Activated naive CD4-positive, alpha-beta T cell treated with anti-CD3 and anti-CD28 coated beads, Interleukin-2, amount 10 ng/mL, durations not matched to agents 7 days and 5 days (primary cell): Measurements from ENCODE around the gene GNB1L.

ENCODE experiments used
- CTCF ChIA-PET: fragments of 350-600 bp; sonication (Branson Sonifier 250); formaldehyde crosslinking; loops from one replicate; lab custom pipeline; 2021; ENCODE audit warnings: antibody characterized with exemption; lab: Charles Lee
- DNase-seq: peaks from one replicate; pipeline ENCODE4 v3.0.0-alpha.2; 2020
- H3K27ac Mint-ChIP-seq: one replicate; pipeline ENCODE4 v1.8.0; 2021; ENCODE audit warnings: mild to moderate bottlenecking, moderate library complexity, mixed read lengths
- H3K27me3 Mint-ChIP-seq: one replicate; pipeline ENCODE4 v1.8.0; 2021; ENCODE audit warnings: mild to moderate bottlenecking, mixed read lengths
- H3K36me3 Mint-ChIP-seq: one replicate; pipeline ENCODE4 v1.8.0; 2021; ENCODE audit warnings: mixed read lengths
- H3K4me1 Mint-ChIP-seq: one replicate; pipeline ENCODE4 v1.8.0; 2021; ENCODE audit warnings: mixed read lengths
- H3K4me3 Mint-ChIP-seq: one replicate; pipeline ENCODE4 v1.8.0; 2021; ENCODE audit warnings: mild to moderate bottlenecking, moderate library complexity, mixed read lengths
- H3K9me3 Mint-ChIP-seq: one replicate; pipeline ENCODE4 v1.8.0; 2021; ENCODE audit warnings: mixed read lengths

The GNB1L gene

GRCh38 chr22:19868773-19869471 lies 14.2 kb upstream of the GNB1L start:
- Mint-ChIP-seq H3K36me3 (no peaks in the 10 kb centered on the region), H3K4me3 (no peak overlapping the region), H3K4me1 (peaks cover 3% of the 10 kb centered on the region), H3K27ac (no peak overlapping the region), H3K27me3 (peaks cover 7% of the 10 kb centered on the region), H3K9me3 (no peaks in the 10 kb centered on the region)
- no peak for DNase-seq
- CTCF ChIA-PET, result interaction anchor here (1.5 kb wide), 1 partner anchor 14 kb away, joined by 3 read pairs; the partner anchor contains the start of genes GNB1L and RTL10

GRCh38 chr22:19868333-19868732 lies 13.7 kb upstream of the GNB1L start:
- CTCF ChIA-PET, result interaction anchor here (1.5 kb wide), 1 partner anchor 13 kb away, joined by 3 read pairs; the partner anchor contains the start of genes GNB1L and RTL10

GRCh38 chr22:19867617-19868016 lies 12.9 kb upstream of the GNB1L start:
- Mint-ChIP-seq H3K4me1 (no peaks in the 10 kb centered on the region), H3K9me3 (no peaks in the 10 kb centered on the region), H3K27me3 (peaks cover 7% of the 10 kb centered on the region), H3K36me3 (no peaks in the 10 kb centered on the region), H3K4me3 (no peak overlapping the region), H3K27ac (no peak overlapping the region)
- DNase-seq, result peak; percentile 18
- CTCF ChIA-PET, result interaction anchor here (1.5 kb wide), 1 partner anchor 13 kb away, joined by 3 read pairs; the partner anchor contains the start of genes GNB1L and RTL10

More at GRCh38 chr22:19868333-19868732, 13.7 kb upstream of the GNB1L start:
- H3K36me3 Mint-ChIP-seq, result no peaks in the 10 kb centered on the region
- peaks cover 7% of the 10 kb centered on the region for H3K27me3 Mint-ChIP-seq
- no peaks in the 10 kb centered on the region for H3K9me3 Mint-ChIP-seq
- no peak for DNase-seq
- peaks cover 1% of the 10 kb centered on the region for H3K4me1 Mint-ChIP-seq
- no peak overlapping the region for H3K27ac Mint-ChIP-seq
- H3K4me3 Mint-ChIP-seq, result no peak overlapping the region

- no peaks in the 10 kb centered on the region for H3K9me3 Mint-ChIP-seq
- no peaks in the 10 kb centered on the region for H3K4me1 Mint-ChIP-seq
- no peaks in the 10 kb centered on the region for H3K36me3 Mint-ChIP-seq
- peaks cover 7% of the 10 kb centered on the region for H3K27me3 Mint-ChIP-seq
- no peak for DNase-seq
- H3K27ac Mint-ChIP-seq, result no peak overlapping the region
- no peak overlapping the region for H3K4me3 Mint-ChIP-seq
- CTCF ChIA-PET, result no interaction called here
These were observed 12.0 kb upstream of the GNB1L start for GRCh38 chr22:19866665-19867009.

- Mint-ChIP-seq H3K36me3 (peaks cover 2% of the 10 kb centered on the region), H3K27ac (no peak overlapping the region), H3K4me3 (no peak overlapping the region), H3K9me3 (no peaks in the 10 kb centered on the region), H3K27me3 (peaks cover 7% of the 10 kb centered on the region), H3K4me1 (no peaks in the 10 kb centered on the region)
- CTCF ChIA-PET, result no interaction called here
- DNase-seq, result no peak
These were observed 10.6 kb upstream of the GNB1L start for GRCh38 chr22:19865141-19865829.

GRCh38 chr22:19864538-19865106 lies 9.9 kb upstream of the GNB1L start:
- Mint-ChIP-seq H3K4me1 (no peaks in the 10 kb centered on the region), H3K27me3 (peaks cover 7% of the 10 kb centered on the region), H3K27ac (no peak overlapping the region), H3K4me3 (no peak overlapping the region), H3K36me3 (peaks cover 2% of the 10 kb centered on the region), H3K9me3 (no peaks in the 10 kb centered on the region)
- CTCF ChIA-PET, result no interaction called here
- DNase-seq, result no peak

GRCh38 chr22:19863571-19863970 lies 8.9 kb upstream of the GNB1L start:
- DNase-seq, result no peak
- H3K27me3 Mint-ChIP-seq, result peaks cover 7% of the 10 kb centered on the region
- CTCF ChIA-PET, result no interaction called here
- H3K4me3 Mint-ChIP-seq, result no peak overlapping the region
- H3K36me3 Mint-ChIP-seq, result peaks cover 2% of the 10 kb centered on the region
- no peak overlapping the region for H3K27ac Mint-ChIP-seq
- H3K9me3 Mint-ChIP-seq, result no peaks in the 10 kb centered on the region
- H3K4me1 Mint-ChIP-seq, result no peaks in the 10 kb centered on the region

- CTCF ChIA-PET, result no interaction called here
- no peak for DNase-seq
- Mint-ChIP-seq H3K27me3 (peaks cover 7% of the 10 kb centered on the region), H3K4me1 (no peaks in the 10 kb centered on the region), H3K4me3 (no peak overlapping the region), H3K27ac (no peak overlapping the region), H3K9me3 (no peaks in the 10 kb centered on the region), H3K36me3 (peaks cover 2% of the 10 kb centered on the region)
These were observed 8.1 kb upstream of the GNB1L start for GRCh38 chr22:19862619-19863246.

- no peak for DNase-seq
- CTCF ChIA-PET, result no interaction called here
- H3K4me1 Mint-ChIP-seq, result peaks cover 15% of the 10 kb centered on the region
- no peaks in the 10 kb centered on the region for H3K9me3 Mint-ChIP-seq
- no peaks in the 10 kb centered on the region for H3K27me3 Mint-ChIP-seq
- H3K4me3 Mint-ChIP-seq, result no peak overlapping the region
- H3K36me3 Mint-ChIP-seq, result peaks cover 3% of the 10 kb centered on the region
- no peak overlapping the region for H3K27ac Mint-ChIP-seq
These were observed 5.3 kb upstream of the GNB1L start for GRCh38 chr22:19859861-19860510.

- CTCF ChIA-PET, result no interaction called here
- no peak overlapping the region for H3K4me3 Mint-ChIP-seq
- no peak overlapping the region for H3K27ac Mint-ChIP-seq
- DNase-seq, result no peak
- no peaks in the 10 kb centered on the region for H3K9me3 Mint-ChIP-seq
- peaks cover 32% of the 10 kb centered on the region for H3K4me1 Mint-ChIP-seq
- H3K27me3 Mint-ChIP-seq, result no peaks in the 10 kb centered on the region
- peaks cover 12% of the 10 kb centered on the region for H3K36me3 Mint-ChIP-seq
These were observed 2.7 kb upstream of the GNB1L start for GRCh38 chr22:19857382-19857781.

GRCh38 chr22:19855504-19856409 lies 1.1 kb upstream of the GNB1L start:
- H3K4me3 Mint-ChIP-seq, result peak overlapping the region; percentile 93

GRCh38 chr22:19853879-19854777 lies 546 bp downstream of the GNB1L start:
- H3K9me3 Mint-ChIP-seq, result no peaks in the 10 kb centered on the region
- peak; percentile 58 for DNase-seq
- peak overlapping the region; percentile 97 for H3K27ac Mint-ChIP-seq
- peak overlapping the region; percentile 93 for H3K4me3 Mint-ChIP-seq
- peaks cover 26% of the 10 kb centered on the region for H3K36me3 Mint-ChIP-seq
- CTCF ChIA-PET, result interaction anchor here (1.1 to 1.7 kb wide), 3 partner anchors 9 to 38 kb away, joined by 3 read pairs; no protein-coding TSS in a partner anchor
- H3K4me1 Mint-ChIP-seq, result peaks cover 42% of the 10 kb centered on the region
- no peaks in the 10 kb centered on the region for H3K27me3 Mint-ChIP-seq

More at GRCh38 chr22:19855504-19856409, 1.1 kb upstream of the GNB1L start:
- peak overlapping the region; percentile 97 for H3K27ac Mint-ChIP-seq
- H3K9me3 Mint-ChIP-seq, result no peaks in the 10 kb centered on the region
- H3K36me3 Mint-ChIP-seq, result peaks cover 20% of the 10 kb centered on the region
- H3K4me1 Mint-ChIP-seq, result peaks cover 37% of the 10 kb centered on the region
- CTCF ChIA-PET, result interaction anchor here (0.6 to 1.7 kb wide), 4 partner anchors 13 to 368 kb away, joined by 3 to 7 read pairs (median 3); no protein-coding TSS in a partner anchor
- H3K27me3 Mint-ChIP-seq, result no peaks in the 10 kb centered on the region
- DNase-seq, result peak; percentile 65
